SU-DHL-6 (cell line): ENCODE results near the gene MRPS27.

Experiments
- H2AFZ ChIP-seq: fragments of 200-600 bp; sonication (generic); 2 replicates; pipeline ENCODE4 v1.6.1; 2014; ENCODE audit warnings: low read depth, mild to moderate bottlenecking, moderate library complexity, mixed read lengths, antibody characterized with exemption, low read length; ENCODE audit not compliant: severe bottlenecking
- H3F3A ChIP-seq: fragments of 200-600 bp; shearing (Covaris generic); 2 replicates; pipeline ENCODE4 v1.6.0; 2016; ENCODE audit warnings: antibody characterized with exemption, mild to moderate bottlenecking; ENCODE audit not compliant: insufficient read depth
- H3K27ac ChIP-seq: fragments of 200-600 bp; sonication (generic); 2 replicates; pipeline ENCODE4 v1.5.1; 2016; ENCODE audit warnings: low read depth, mild to moderate bottlenecking, low read length, moderate library complexity, mixed read lengths
- H3K27me3 ChIP-seq: fragments of 200-600 bp; sonication (generic), shearing (Covaris generic); 2 replicates; pipeline ENCODE4 v1.6.0; 2014; ENCODE audit warnings: mild to moderate bottlenecking, low read length
- H3K36me3 ChIP-seq: fragments of 200-600 bp; sonication (generic); 2 replicates; pipeline ENCODE4 v1.6.1; 2014; ENCODE audit warnings: mild to moderate bottlenecking, low read length, mixed read lengths
- H3K4me2 ChIP-seq: fragments of 300-600, 200-600 bp; shearing (Covaris generic), sonication (generic); 2 replicates; pipeline ENCODE4 v1.6.0; 2014; ENCODE audit warnings: low read length, low read depth, mild to moderate bottlenecking; ENCODE audit not compliant: poor library complexity, severe bottlenecking
- H3K4me3 ChIP-seq: fragments of 200-600 bp; sonication (generic); 2 replicates; pipeline ENCODE4 v1.5.1; 2014; ENCODE audit warnings: antibody characterized with exemption, low read length, mild to moderate bottlenecking, mixed read lengths; ENCODE audit not compliant: insufficient read depth, poor library complexity, severe bottlenecking
- H3K79me2 ChIP-seq: fragments of 200-600 bp; sonication (generic); 2 replicates; pipeline ENCODE4 v1.6.1; 2014; ENCODE audit warnings: mild to moderate bottlenecking, low read length, moderate library complexity; ENCODE audit not compliant: insufficient read depth
- H3K9ac ChIP-seq: fragments of 200-600 bp; sonication (generic); 2 replicates; pipeline ENCODE4 v1.7.0; 2014; ENCODE audit warnings: mild to moderate bottlenecking, low read length
- H3K9me2 ChIP-seq: fragments of 200-600 bp; sonication (generic); replicated peaks from 2 replicates; pipeline ENCODE4 v1.6.1; 2014; ENCODE audit warnings: low read length; ENCODE audit not compliant: insufficient read depth
- H3K9me3 ChIP-seq: fragments of 200-600 bp; sonication (generic); 2 replicates; pipeline ENCODE4 v1.6.1; 2014; ENCODE audit warnings: low read length, mixed read lengths; ENCODE audit not compliant: insufficient read depth
- H4K20me1 ChIP-seq: fragments of 200-600 bp; sonication (generic); 2 replicates; pipeline ENCODE4 v1.6.1; 2014; ENCODE audit warnings: low read depth, mild to moderate bottlenecking, antibody characterized with exemption, low read length, moderate library complexity, mixed read lengths
- EZH2phosphoT487 ChIP-seq: fragments of 200-600 bp; sonication (generic), shearing (Covaris generic); conservative IDR thresholded peaks from 2 replicates; pipeline ENCODE4 v1.6.1; 2018; ENCODE audit warnings: mild to moderate bottlenecking, antibody characterized with exemption, low read length, moderate library complexity, mixed read lengths
- TF ChIP-seq, protein P1 (sequence below): fragments of 200-600 bp; sonication (generic); IDR thresholded peaks from one replicate; pipeline ENCODE4 v1.5.1; 2017; ENCODE audit warnings: antibody characterized with exemption, mild to moderate bottlenecking, low read length, moderate library complexity; ENCODE audit not compliant: insufficient read depth, poor library complexity, severe bottlenecking

MRPS27 gene

DNA sequence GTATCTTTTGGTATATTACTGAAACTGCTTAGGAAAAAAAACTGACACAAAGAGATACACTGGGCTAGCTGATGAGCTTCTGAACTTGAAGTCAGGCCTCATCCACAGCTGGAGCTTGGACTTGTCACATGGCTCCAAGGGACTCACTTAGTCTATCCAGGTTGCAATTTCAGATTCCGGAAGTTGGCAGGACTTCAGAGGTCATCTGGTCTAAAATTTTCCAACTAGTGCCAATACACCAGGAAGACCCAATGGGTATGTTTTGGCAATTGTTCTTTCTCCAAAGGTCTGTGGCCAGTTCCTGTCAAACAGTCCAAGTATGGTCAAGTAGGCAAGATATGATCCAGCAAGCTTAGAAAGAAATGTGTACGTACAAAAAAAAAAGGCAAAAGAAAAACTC, 36.7 kb downstream of the MRPS27 start:
- TF ChIP-seq EZH2phosphoT487 = no peak
- Histone ChIP-seq H3K9me3 (no peaks in the 10 kb centered on the region), H3K27ac (peak overlapping the region; percentile 11; the same call in 1 of the 2 replicates)

DNA sequence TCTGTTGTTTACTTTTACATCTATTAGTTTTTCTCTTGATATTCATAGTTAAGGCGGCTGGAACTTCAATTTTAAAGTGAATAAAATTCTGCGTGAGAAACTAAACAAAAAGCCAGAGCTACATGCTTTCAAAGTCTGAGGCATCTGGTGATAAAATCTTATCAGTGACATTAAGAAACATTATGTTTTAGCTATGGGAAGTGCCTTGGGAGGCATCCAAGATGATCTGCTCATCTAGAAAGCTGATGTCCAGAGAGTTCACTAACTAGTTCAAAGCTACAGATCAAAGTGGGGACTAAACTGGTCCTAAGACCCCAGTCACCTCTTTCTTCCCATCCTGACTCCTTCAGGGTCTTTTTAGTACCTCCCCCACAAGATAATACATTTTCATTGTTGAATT, 37.2 kb downstream of the MRPS27 start:
- H3K4me3 ChIP-seq = no peak overlapping the region
- H3K9me2 ChIP-seq = no peaks in the 10 kb centered on the region
- no peak overlapping the region for H2AFZ ChIP-seq
- H3K27me3 ChIP-seq = no peaks in the 10 kb centered on the region
- TF ChIP-seq, protein P1, sequence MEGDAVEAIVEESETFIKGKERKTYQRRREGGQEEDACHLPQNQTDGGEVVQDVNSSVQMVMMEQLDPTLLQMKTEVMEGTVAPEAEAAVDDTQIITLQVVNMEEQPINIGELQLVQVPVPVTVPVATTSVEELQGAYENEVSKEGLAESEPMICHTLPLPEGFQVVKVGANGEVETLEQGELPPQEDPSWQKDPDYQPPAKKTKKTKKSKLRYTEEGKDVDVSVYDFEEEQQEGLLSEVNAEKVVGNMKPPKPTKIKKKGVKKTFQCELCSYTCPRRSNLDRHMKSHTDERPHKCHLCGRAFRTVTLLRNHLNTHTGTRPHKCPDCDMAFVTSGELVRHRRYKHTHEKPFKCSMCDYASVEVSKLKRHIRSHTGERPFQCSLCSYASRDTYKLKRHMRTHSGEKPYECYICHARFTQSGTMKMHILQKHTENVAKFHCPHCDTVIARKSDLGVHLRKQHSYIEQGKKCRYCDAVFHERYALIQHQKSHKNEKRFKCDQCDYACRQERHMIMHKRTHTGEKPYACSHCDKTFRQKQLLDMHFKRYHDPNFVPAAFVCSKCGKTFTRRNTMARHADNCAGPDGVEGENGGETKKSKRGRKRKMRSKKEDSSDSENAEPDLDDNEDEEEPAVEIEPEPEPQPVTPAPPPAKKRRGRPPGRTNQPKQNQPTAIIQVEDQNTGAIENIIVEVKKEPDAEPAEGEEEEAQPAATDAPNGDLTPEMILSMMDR = no peak
- H4K20me1 ChIP-seq = no peaks in the 10 kb centered on the region
- H3K9me3 ChIP-seq = no peaks in the 10 kb centered on the region
- peaks cover 42% of the 10 kb centered on the region for H3K36me3 ChIP-seq
- H3F3A ChIP-seq = peaks cover 19% of the 10 kb centered on the region; the same call in 1 of the 2 replicates
- no peak overlapping the region for H3K4me2 ChIP-seq
- H3K79me2 ChIP-seq = peaks cover 23% of the 10 kb centered on the region
- peak overlapping the region; percentile 11; the same call in 1 of the 2 replicates for H3K27ac ChIP-seq
- no peak overlapping the region for H3K9ac ChIP-seq

More for the DNA sequence above, 36.7 kb downstream of the MRPS27 start:
- Histone ChIP-seq H3K4me2 (no peak overlapping the region), H3K4me3 (no peak overlapping the region), H4K20me1 (no peaks in the 10 kb centered on the region), H2AFZ (no peak overlapping the region), H3K79me2 (peaks cover 20% of the 10 kb centered on the region), H3K27me3 (no peaks in the 10 kb centered on the region), H3F3A (peaks cover 19% of the 10 kb centered on the region; the same call in 1 of the 2 replicates), H3K9ac (no peak overlapping the region; the same call in 1 of the 2 replicates), H3K36me3 (peaks cover 42% of the 10 kb centered on the region), H3K9me2 (no peaks in the 10 kb centered on the region)

DNA sequence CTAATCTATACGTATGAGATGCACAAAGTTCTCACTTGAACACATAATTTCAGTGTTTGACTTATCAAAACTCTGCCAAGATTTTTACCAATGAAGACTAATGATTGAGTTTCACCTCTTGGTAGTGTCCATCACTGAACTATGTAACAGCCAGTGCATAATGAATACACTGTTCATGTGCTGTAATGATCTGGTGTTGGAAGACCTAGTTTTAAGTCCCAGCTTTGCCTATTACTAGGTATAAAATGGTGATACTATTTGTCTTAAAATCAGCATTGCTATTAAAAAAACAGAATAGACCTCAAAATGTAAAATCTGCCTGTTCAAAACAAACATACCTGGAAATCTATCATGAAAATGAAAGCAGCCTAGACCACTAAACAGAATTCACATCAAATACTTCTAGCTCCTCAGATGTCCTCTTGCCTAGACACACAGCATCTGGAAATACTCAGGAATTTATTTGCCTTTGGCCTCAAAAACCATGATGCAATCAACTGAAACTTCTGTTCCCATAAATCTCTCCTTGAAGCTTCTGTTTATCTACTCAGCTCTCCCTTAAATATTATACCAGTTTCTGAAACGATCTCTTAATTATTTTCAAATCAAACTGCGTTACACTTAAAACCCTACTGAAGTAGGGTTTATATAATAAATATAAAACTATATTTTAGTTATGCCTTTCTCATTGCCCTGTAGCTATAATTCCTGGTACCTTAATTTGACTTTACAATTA, 38.1 kb downstream of the MRPS27 start:
- Histone ChIP-seq H3K27me3 (no peaks in the 10 kb centered on the region), H3K36me3 (peaks cover 46% of the 10 kb centered on the region), H3K9me2 (no peaks in the 10 kb centered on the region), H3K4me2 (no peak overlapping the region), H3K4me3 (no peak overlapping the region), H3K79me2 (peaks cover 30% of the 10 kb centered on the region), H3K27ac (peak overlapping the region; percentile 30; the same call in 1 of the 2 replicates), H2AFZ (no peak overlapping the region), H3F3A (peaks cover 19% of the 10 kb centered on the region; the same call in 1 of the 2 replicates), H4K20me1 (no peaks in the 10 kb centered on the region), H3K9me3 (no peaks in the 10 kb centered on the region), H3K9ac (no peak overlapping the region)
- TF ChIP-seq, protein P1 = no peak
- TF ChIP-seq EZH2phosphoT487 = no peak

DNA sequence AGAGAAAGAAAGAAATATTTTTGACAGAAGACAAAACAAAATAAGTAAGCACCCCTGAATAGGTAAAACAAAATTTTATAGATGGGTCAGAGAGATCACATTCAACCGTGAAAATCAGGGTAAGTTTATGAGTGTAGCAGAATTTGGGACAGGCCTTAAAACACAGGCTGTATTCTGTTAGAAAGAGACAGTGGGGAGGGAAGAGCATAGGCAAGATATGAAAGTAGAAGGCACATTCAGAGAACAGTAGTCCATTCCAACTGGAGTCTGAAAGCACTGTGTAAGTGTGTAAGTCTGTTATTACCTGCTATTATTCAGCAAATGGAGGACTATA, 38.6 kb downstream of the MRPS27 start:
- Histone ChIP-seq H3K9me2 (no peaks in the 10 kb centered on the region), H3K79me2 (peaks cover 34% of the 10 kb centered on the region), H3K27ac (peak overlapping the region; percentile 30; the same call in 1 of the 2 replicates), H3K36me3 (peaks cover 48% of the 10 kb centered on the region), H4K20me1 (no peaks in the 10 kb centered on the region), H3K27me3 (no peaks in the 10 kb centered on the region), H3K4me2 (no peak overlapping the region), H3F3A (peaks cover 19% of the 10 kb centered on the region; the same call in 1 of the 2 replicates), H2AFZ (no peak overlapping the region), H3K9me3 (no peaks in the 10 kb centered on the region), H3K4me3 (no peak overlapping the region), H3K9ac (no peak overlapping the region)
- TF ChIP-seq, protein P1 = no peak
- no peak for TF ChIP-seq EZH2phosphoT487
